IPS-18a (cell line): Measurements from ENCODE around the gene MRPL28.

Experiments used
- H3K27ac ChIP-seq: one replicate; pipeline ENCODE4 v1.5.1; 2013; ENCODE audit warnings: low read length
- H3K27me3 ChIP-seq: one replicate; pipeline ENCODE4 v1.6.1; 2013; ENCODE audit warnings: mild to moderate bottlenecking, low read length; ENCODE audit not compliant: control insufficient read depth, insufficient read depth
- H3K36me3 ChIP-seq: one replicate; pipeline ENCODE4 v1.6.1; 2013; ENCODE audit warnings: low read depth, low read length; ENCODE audit not compliant: control insufficient read depth
- H3K4me1 ChIP-seq: one replicate; pipeline ENCODE4 v1.6.1; 2013; ENCODE audit warnings: low read depth, low read length; ENCODE audit not compliant: control insufficient read depth
- H3K4me3 ChIP-seq: one replicate; pipeline ENCODE4 v1.5.1; 2013; ENCODE audit warnings: low read length
- H3K9ac ChIP-seq: one replicate; pipeline ENCODE4 v1.6.1; 2013; ENCODE audit warnings: mild to moderate bottlenecking, low read length, moderate library complexity
- H3K9me3 ChIP-seq: one replicate; pipeline ENCODE4 v1.6.1; 2013; ENCODE audit warnings: low read depth, low read length; ENCODE audit not compliant: control insufficient read depth

The MRPL28 gene

GRCh38 chr16:360698-361336, 9.5 kb downstream of the MRPL28 start:
- H3K36me3 ChIP-seq = no peaks in the 10 kb centered on the region
- H3K27me3 ChIP-seq = no peaks in the 10 kb centered on the region
- no peaks in the 10 kb centered on the region for H3K9me3 ChIP-seq
- no peak overlapping the region for H3K4me3 ChIP-seq
- H3K27ac ChIP-seq = no peak overlapping the region
- no peaks in the 10 kb centered on the region for H3K4me1 ChIP-seq
- H3K9ac ChIP-seq = no peak overlapping the region

GRCh38 chr16:359871-360697, 10.3 kb downstream of the MRPL28 start:
- Histone ChIP-seq H3K4me3 (no peak overlapping the region), H3K36me3 (no peaks in the 10 kb centered on the region), H3K4me1 (no peaks in the 10 kb centered on the region), H3K27ac (no peak overlapping the region), H3K9ac (no peak overlapping the region), H3K27me3 (no peaks in the 10 kb centered on the region), H3K9me3 (no peaks in the 10 kb centered on the region)

- no peaks in the 10 kb centered on the region for H3K9me3 ChIP-seq
- H3K4me1 ChIP-seq = no peaks in the 10 kb centered on the region
- no peak overlapping the region for H3K9ac ChIP-seq
- H3K27me3 ChIP-seq = no peaks in the 10 kb centered on the region
- H3K27ac ChIP-seq = no peak overlapping the region
- no peak overlapping the region for H3K4me3 ChIP-seq
- H3K36me3 ChIP-seq = no peaks in the 10 kb centered on the region
These were observed 11.1 kb downstream of the MRPL28 start for GRCh38 chr16:359067-359763.

- no peaks in the 10 kb centered on the region for H3K27me3 ChIP-seq
- H3K4me3 ChIP-seq = no peak overlapping the region
- no peaks in the 10 kb centered on the region for H3K36me3 ChIP-seq
- H3K9me3 ChIP-seq = no peaks in the 10 kb centered on the region
- H3K27ac ChIP-seq = no peak overlapping the region
- no peaks in the 10 kb centered on the region for H3K4me1 ChIP-seq
- no peak overlapping the region for H3K9ac ChIP-seq
These were observed 13.6 kb downstream of the MRPL28 start for GRCh38 chr16:356741-357140.

- Histone ChIP-seq H3K27ac (no peak overlapping the region), H3K4me3 (no peak overlapping the region), H3K27me3 (no peaks in the 10 kb centered on the region), H3K9me3 (no peaks in the 10 kb centered on the region), H3K4me1 (no peaks in the 10 kb centered on the region), H3K9ac (no peak overlapping the region), H3K36me3 (peaks cover 3% of the 10 kb centered on the region)
These were observed 15.3 kb downstream of the MRPL28 start for GRCh38 chr16:354971-355461.

GRCh38 chr16:354291-354881, 16.0 kb downstream of the MRPL28 start:
- Histone ChIP-seq H3K36me3 (peaks cover 4% of the 10 kb centered on the region), H3K27me3 (no peaks in the 10 kb centered on the region), H3K4me1 (no peaks in the 10 kb centered on the region)

GRCh38 chr16:353404-354290, 16.7 kb downstream of the MRPL28 start:
- Histone ChIP-seq H3K36me3 (peaks cover 4% of the 10 kb centered on the region), H3K27ac (no peak overlapping the region), H3K4me3 (peak overlapping the region; percentile 50), H3K9ac (no peak overlapping the region), H3K9me3 (no peaks in the 10 kb centered on the region), H3K27me3 (no peaks in the 10 kb centered on the region), H3K4me1 (no peaks in the 10 kb centered on the region)

More at GRCh38 chr16:354291-354881, 16.0 kb downstream of the MRPL28 start:
- Histone ChIP-seq H3K9me3 (no peaks in the 10 kb centered on the region), H3K9ac (no peak overlapping the region), H3K27ac (no peak overlapping the region), H3K4me3 (no peak overlapping the region)

GRCh38 chr16:352547-353403, 17.6 kb downstream of the MRPL28 start, which contains the start of gene AXIN1:
AXIN1 (minus strand) TSS chr16:352723; CDS start chr16:347025, 5,698 bp downstream.
- H3K9ac ChIP-seq = peak within 1 kb of the TSS; percentile 50
- no peaks in the 10 kb centered on the region for H3K4me1 ChIP-seq
- no peaks in the 10 kb centered on the region for H3K9me3 ChIP-seq
- H3K4me3 ChIP-seq = peak within 1 kb of the TSS; percentile 71
- H3K36me3 ChIP-seq = peaks cover 4% of the 10 kb centered on the region
- H3K27ac ChIP-seq = no peak within 1 kb of the TSS
- no peaks in the 10 kb centered on the region for H3K27me3 ChIP-seq

- Histone ChIP-seq H3K27me3 (no peaks in the 10 kb centered on the region), H3K4me1 (no peaks in the 10 kb centered on the region), H3K4me3 (peak overlapping the region; percentile 71), H3K36me3 (peaks cover 4% of the 10 kb centered on the region), H3K27ac (no peak overlapping the region), H3K9me3 (no peaks in the 10 kb centered on the region), H3K9ac (peak overlapping the region; percentile 50)
These were observed 18.4 kb downstream of the MRPL28 start for GRCh38 chr16:351804-352520.
